ENCODE measurements around the gene SORBS1. TPM values are rescaled to one million over a fixed set of nuclear protein-coding genes. Genes with fewer than 3 reads are reported as not detected.

SORBS1 gene
- total RNA-seq, 1 experiment from 2014 or later, result 0.56 TPM

DNA sequence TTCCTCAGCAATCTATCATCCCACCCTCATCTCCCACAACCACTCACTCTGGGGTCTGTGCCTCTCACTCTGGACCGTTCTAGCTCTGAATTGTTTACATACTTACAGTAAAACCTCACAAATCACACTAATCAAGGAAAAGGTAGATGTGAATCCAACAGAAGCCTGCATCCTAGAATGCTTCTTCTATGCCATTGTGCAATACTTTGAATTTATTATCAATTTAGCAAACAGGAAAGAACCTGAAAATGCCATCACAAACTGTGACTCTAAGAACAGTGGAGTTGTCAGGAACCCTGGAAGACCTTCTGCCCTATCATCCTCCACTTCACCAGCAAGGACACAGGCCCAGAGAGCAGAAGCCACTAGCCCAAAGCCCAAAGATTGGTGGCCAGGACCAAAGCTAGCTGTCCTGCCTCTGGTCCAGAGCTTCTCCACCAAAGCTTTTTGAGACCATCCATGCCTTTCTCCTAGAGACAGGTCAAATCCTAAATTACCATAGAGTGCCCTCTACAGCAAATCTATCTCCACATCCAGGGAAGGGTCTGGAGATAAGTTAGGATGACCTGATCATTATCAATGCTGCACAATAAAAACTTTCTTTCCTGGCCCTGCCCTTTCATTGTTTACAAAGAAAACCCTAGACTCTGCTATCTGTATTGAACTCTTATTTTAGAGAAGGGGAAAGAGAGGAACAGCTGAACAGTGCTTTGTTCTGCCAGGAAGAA lies 2.4 kb downstream of the SORBS1 start:
- Histone ChIP-seq H3K27me3 (replicated peaks; ENCODE audit: insufficient read depth, low read depth, low read length, poor library complexity) (peaks cover 61% of the 10 kb centered on the region), H3K27ac (ENCODE audit: low read depth, low read length, poor library complexity, severe bottlenecking) (no peak overlapping the region), H3K4me3 (ENCODE audit: low read depth, low read length, poor library complexity, severe bottlenecking) (no peak overlapping the region), H3K4me1 (ENCODE audit: insufficient read depth, low read length, poor library complexity, severe bottlenecking) (no peaks in the 10 kb centered on the region), H3K9me3 (ENCODE audit: low read depth, low read length, poor library complexity, severe bottlenecking) (no peaks in the 10 kb centered on the region), H3K36me3 (ENCODE audit: insufficient read depth, low read length, poor library complexity, severe bottlenecking) (no peaks in the 10 kb centered on the region)
- no peak for DNase-seq (ENCODE audit: low spot score)
- ChIA-PET POLR2A (ENCODE audit: low non-redundant PET) (no interaction called here), CTCF (no interaction called here)
- intact Hi-C loops (cut with micrococcal nuclease; ENCODE audit: unreplicated experiment), result no loop called here
- TF ChIP-seq EZH2 (IDR thresholded peaks at IDR 0.05; ENCODE audit: borderline replicate concordance, low read depth, low read length, poor library complexity, severe bottlenecking), result no peak
- TF ChIP-seq, protein P1, sequence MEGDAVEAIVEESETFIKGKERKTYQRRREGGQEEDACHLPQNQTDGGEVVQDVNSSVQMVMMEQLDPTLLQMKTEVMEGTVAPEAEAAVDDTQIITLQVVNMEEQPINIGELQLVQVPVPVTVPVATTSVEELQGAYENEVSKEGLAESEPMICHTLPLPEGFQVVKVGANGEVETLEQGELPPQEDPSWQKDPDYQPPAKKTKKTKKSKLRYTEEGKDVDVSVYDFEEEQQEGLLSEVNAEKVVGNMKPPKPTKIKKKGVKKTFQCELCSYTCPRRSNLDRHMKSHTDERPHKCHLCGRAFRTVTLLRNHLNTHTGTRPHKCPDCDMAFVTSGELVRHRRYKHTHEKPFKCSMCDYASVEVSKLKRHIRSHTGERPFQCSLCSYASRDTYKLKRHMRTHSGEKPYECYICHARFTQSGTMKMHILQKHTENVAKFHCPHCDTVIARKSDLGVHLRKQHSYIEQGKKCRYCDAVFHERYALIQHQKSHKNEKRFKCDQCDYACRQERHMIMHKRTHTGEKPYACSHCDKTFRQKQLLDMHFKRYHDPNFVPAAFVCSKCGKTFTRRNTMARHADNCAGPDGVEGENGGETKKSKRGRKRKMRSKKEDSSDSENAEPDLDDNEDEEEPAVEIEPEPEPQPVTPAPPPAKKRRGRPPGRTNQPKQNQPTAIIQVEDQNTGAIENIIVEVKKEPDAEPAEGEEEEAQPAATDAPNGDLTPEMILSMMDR (conservative IDR thresholded peaks at IDR 0.05; ENCODE audit: low read depth, low read length), result no peak
- no TSS peak for BruUV-seq (replicated peaks)

DNA sequence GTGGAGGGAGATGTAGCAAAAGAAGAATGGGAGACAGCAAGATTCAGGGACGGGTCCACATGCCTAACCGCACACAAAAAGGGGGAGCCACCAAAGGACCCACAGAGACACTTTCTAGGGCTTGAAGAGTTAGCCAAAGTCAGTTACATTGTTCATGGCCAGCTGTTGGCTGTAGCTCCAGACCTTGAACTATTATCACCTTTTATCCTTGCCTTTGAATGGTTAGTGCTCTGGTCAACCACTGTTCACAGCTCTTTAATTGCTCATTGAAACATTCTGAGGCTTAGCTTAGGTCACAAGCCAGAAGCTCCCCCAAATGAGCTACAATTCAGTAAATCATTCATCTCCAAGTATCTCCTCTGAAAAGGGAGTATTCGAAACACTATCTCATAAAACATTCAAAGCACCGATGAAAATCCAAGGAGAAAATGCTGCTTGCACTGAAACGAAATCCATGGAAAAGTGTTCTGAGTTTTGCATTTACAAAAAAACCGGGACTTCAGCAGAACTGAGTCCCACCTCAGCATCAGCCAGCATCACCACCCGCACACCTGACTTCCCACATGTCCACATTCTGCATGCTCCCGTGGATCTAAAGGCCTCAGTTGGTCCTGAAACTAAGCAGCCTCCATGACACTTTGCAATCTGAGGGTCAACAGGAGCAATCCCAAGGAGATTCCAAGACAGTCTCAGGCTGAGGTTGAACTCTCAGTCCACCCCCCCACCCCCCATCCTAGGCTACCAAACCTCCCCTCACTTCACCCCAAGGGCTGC lies 4.0 kb downstream of the SORBS1 start:
- TF ChIP-seq EZH2 (IDR thresholded peaks at IDR 0.05; ENCODE audit: borderline replicate concordance, low read depth, low read length, poor library complexity, severe bottlenecking), result no peak
- TF ChIP-seq, protein P1 (conservative IDR thresholded peaks at IDR 0.05; ENCODE audit: low read depth, low read length), result no peak
- no peak for DNase-seq (ENCODE audit: low spot score)
- CTCF ChIA-PET, result interaction anchor here (0.6 kb wide), 1 partner anchor 20 kb away, joined by 5 read pairs; no protein-coding TSS in a partner anchor
- H3K4me1 ChIP-seq (ENCODE audit: insufficient read depth, low read length, poor library complexity, severe bottlenecking), result no peaks in the 10 kb centered on the region
- POLR2A ChIA-PET (ENCODE audit: low non-redundant PET), result no interaction called here
- H3K27ac ChIP-seq (ENCODE audit: low read depth, low read length, poor library complexity, severe bottlenecking), result no peak overlapping the region
- H3K9me3 ChIP-seq (ENCODE audit: low read depth, low read length, poor library complexity, severe bottlenecking), result no peaks in the 10 kb centered on the region
- H3K27me3 ChIP-seq (replicated peaks; ENCODE audit: insufficient read depth, low read depth, low read length, poor library complexity), result peaks cover 48% of the 10 kb centered on the region
- intact Hi-C loops (cut with micrococcal nuclease; ENCODE audit: unreplicated experiment), result no loop called here
- BruUV-seq (replicated peaks), result no TSS peak
- no peak overlapping the region for H3K4me3 ChIP-seq (ENCODE audit: low read depth, low read length, poor library complexity, severe bottlenecking)
- no peaks in the 10 kb centered on the region for H3K36me3 ChIP-seq (ENCODE audit: insufficient read depth, low read length, poor library complexity, severe bottlenecking)

DNA sequence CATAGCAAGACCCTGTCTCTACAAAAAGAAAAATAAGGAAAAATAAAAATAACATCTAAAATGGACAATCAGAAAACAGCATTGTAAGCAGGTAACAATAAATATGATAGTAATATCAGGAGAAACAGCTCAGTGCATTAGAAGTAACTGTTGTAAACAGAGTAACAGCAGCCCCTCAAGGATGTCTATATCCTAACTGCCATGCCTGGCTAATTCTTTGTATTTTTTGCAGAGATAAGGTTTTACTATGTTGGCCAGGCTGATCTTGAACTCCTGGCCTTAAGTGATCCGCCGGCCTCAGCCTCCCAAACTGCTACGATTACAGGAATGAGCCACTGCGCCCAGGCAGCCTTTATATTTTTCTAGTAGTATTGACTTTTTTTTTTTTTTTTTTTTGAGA lies 7.5 kb downstream of the SORBS1 start:
- intact Hi-C loops (cut with micrococcal nuclease; ENCODE audit: unreplicated experiment), result no loop called here
- ChIA-PET CTCF (no interaction called here), POLR2A (ENCODE audit: low non-redundant PET) (no interaction called here)
- no peaks in the 10 kb centered on the region for H3K36me3 ChIP-seq (ENCODE audit: insufficient read depth, low read length, poor library complexity, severe bottlenecking)
- no peak for DNase-seq (ENCODE audit: low spot score)
- no peak for TF ChIP-seq EZH2 (IDR thresholded peaks at IDR 0.05; ENCODE audit: borderline replicate concordance, low read depth, low read length, poor library complexity, severe bottlenecking)
- TF ChIP-seq, protein P1 (conservative IDR thresholded peaks at IDR 0.05; ENCODE audit: low read depth, low read length), result no peak
- no peak overlapping the region for H3K27ac ChIP-seq (ENCODE audit: low read depth, low read length, poor library complexity, severe bottlenecking)
- H3K27me3 ChIP-seq (replicated peaks; ENCODE audit: insufficient read depth, low read depth, low read length, poor library complexity), result peaks cover 42% of the 10 kb centered on the region
- no peak overlapping the region for H3K4me3 ChIP-seq (ENCODE audit: low read depth, low read length, poor library complexity, severe bottlenecking)
- no peaks in the 10 kb centered on the region for H3K9me3 ChIP-seq (ENCODE audit: low read depth, low read length, poor library complexity, severe bottlenecking)
- BruUV-seq (replicated peaks), result no TSS peak
- no peaks in the 10 kb centered on the region for H3K4me1 ChIP-seq (ENCODE audit: insufficient read depth, low read length, poor library complexity, severe bottlenecking)

Measured in A673 (cell line).